GM12873 (cell line): ENCODE results near the gene CEP290.

Experiments
- TF ChIP-seq, protein P1 (sequence below): IDR thresholded peaks from 2 replicates; pipeline ENCODE4 v1.5.1; 2012; ENCODE audit warnings: low read depth, mild to moderate bottlenecking, moderate library complexity, low read length, control low read depth; ENCODE audit not compliant: insufficient read depth; ENCODE audit errors: missing control alignments

Gene CEP290

GRCh38 chr12:88063375-88063774 is 78.5 kb downstream of the CEP290 start:
- TF ChIP-seq, protein P1, sequence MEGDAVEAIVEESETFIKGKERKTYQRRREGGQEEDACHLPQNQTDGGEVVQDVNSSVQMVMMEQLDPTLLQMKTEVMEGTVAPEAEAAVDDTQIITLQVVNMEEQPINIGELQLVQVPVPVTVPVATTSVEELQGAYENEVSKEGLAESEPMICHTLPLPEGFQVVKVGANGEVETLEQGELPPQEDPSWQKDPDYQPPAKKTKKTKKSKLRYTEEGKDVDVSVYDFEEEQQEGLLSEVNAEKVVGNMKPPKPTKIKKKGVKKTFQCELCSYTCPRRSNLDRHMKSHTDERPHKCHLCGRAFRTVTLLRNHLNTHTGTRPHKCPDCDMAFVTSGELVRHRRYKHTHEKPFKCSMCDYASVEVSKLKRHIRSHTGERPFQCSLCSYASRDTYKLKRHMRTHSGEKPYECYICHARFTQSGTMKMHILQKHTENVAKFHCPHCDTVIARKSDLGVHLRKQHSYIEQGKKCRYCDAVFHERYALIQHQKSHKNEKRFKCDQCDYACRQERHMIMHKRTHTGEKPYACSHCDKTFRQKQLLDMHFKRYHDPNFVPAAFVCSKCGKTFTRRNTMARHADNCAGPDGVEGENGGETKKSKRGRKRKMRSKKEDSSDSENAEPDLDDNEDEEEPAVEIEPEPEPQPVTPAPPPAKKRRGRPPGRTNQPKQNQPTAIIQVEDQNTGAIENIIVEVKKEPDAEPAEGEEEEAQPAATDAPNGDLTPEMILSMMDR, result no peak

- TF ChIP-seq, protein P1, result no peak
These were observed 79.4 kb downstream of the CEP290 start for GRCh38 chr12:88062474-88062873.

GRCh38 chr12:88058719-88059077 is 83.2 kb downstream of the CEP290 start:
- TF ChIP-seq, protein P1, result no peak

DNA sequence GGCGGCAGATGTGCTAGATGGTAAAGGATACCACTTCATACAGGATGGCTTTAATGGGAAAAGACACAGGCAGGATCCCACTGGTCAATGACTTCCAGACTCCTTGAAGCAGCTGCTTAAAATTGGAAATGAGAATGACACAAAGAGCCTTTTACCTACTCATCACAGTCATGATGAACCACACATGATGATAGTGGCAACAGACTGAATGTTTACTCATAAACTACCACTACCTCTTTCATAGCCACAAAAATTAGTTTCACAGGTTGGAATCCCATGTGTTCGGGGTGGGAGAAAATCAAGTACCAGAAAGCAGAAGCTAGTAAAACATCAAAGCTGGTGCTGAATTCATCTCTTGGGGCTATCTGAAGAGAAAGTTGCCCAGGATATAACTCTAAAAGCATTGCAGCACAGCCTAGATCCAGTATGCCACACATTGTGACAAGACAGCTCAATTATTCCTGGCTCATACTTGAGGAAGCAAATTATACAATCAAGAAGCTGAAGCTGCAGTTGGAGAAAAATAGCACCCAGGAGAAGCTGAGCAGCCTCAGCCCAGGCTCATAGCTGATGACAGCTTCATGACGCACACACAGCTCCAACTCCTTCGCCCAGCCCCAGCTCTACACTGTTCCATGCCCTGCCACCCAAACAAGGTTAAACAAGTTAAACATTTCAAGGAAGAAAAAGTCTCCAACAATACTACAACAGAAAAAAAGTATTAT is 83.7 kb downstream of the CEP290 start:
- TF ChIP-seq, protein P1, result no peak

DNA sequence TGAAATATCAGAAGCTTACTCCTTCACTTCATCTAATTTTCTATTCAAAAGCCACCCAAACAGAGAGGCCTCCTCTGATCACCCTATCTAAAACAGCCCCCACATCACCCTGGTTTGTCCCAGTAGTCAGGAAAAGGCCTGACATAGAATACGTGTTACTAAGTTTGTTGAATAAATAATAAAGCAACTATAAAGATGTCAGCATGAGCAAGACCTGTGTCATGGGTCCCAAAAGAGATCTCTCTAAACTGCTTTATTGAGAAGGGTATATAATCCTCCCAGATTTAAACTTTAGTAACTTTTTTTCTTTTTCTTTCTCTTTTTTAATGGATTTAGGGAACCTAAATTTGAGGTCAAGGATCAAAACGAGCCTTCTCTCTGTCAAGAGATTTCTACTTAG is 85.3 kb downstream of the CEP290 start:
- TF ChIP-seq, protein P1, result no peak

DNA sequence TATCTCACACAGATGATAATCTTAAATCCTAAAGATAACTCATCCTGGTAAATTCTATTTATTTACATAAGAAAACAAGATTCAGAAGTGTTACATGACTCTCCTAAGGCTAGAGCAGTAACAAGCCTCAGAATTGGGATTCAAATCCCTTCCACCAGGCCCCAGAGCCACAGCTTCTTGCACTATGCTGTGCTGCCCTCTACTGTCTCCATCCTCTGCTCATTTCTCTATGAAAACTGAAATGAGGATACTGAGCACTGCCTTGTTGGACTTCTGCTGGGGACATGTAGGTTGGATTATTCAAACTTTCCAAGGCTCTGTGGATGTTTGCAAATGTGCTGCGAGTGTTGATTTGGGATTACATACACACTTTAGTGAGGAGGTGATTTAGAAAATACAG is 89.2 kb downstream of the CEP290 start:
- TF ChIP-seq, protein P1, result peak; percentile 45

DNA sequence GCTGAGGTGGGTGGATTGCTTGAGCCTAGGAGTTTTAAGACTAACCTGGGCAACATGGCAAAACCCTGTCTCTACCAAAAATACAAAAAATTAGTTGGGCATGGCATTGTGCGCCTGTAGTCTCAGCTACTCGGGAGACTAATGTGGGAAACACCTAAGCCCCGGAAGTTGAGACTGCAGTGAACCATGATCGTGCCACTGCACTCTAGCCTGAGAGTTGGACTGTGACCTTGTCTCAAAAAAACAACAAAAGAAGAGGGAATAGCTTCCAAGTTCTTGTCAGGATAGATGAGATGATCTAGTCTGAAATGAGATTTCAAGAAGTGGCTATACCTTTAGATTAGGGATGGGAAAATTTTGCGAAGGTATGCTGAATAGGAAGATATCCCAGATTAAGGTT is 97.9 kb downstream of the CEP290 start:
- TF ChIP-seq, protein P1, result no peak

- TF ChIP-seq, protein P1, result no peak
These were observed 104.1 kb downstream of the CEP290 start for GRCh38 chr12:88037770-88038169.
